ENCODE data around the gene RAI1.

Gene RAI1

DNA sequence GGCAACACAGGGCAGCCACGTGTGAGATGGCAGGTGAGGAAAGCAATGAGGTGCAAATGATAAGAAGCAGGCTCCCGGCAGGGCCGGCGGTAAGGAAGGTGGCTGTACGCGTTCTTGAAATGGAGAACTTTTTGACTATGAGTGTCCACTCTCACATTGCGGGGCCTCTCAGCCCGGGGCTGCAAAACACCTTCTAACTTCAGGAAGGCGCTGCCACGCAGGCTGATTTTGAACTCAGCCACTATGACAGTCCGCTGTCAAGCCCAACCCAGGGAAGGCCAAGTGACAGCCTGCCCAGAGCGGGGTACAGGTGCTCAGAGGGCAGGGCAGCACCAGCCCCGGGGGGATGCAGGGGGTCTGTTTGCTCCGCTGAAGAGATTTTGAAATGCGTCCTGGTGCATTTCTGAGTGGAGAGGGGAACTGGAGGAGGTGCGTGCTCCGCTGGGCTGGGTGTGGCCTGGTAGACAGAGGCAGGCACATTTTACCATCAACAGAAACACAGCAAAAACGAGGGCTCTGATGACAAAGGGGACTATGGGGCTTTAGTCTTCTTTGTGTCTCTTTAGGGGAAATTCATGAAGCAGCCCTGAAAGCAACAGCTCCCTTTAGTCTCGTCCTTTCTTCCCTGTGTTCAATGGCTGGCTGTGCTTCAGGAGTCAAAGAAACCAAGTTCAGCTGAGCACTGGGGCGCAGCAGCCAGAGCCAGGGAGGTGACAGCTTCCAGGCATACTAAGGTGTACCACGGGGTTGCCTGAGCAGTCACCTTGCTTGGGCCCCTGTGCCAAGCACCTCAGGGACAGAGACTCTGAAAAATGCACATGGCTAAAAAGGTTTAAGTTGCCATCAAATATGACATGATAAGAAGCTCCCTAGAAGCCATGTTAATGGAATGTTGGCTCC is 170.1 kb downstream of the RAI1 start:
- no peak for DNase-seq

- no peak for DNase-seq
Measured at GRCh38 chr17:17852930-17853329, 171.7 kb downstream of the RAI1 start.

DNA sequence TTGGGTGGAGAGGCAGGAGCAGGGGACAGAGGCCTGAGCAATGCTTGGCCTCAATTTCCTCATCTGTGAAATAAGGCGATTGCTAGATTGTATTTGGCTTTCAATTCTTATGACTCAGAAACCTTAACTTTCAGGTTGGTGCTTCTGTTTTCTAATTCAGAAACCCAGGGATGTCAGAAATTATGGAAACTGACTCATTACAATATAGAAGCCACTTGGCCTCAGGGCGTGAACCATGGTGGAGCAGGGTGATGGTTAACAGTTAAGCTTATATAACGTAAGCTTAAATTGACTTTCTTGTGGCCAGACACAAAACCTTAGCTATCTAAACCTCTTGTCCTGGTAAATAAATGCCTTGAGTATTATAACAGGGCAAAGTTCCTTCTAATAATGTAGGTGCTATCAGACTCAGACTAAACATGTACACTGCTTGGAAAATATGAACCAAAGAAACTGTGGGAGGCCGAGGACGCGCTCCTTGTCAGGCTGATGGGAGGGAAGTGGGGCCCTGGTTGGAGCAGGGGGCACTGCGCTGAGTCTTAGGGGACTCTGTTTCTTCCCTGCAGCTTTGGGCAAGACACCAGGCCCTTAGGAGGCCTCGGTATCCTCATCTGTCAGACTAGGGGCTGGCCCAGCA is 172.7 kb downstream of the RAI1 start:
- DNase-seq = no peak

DNA sequence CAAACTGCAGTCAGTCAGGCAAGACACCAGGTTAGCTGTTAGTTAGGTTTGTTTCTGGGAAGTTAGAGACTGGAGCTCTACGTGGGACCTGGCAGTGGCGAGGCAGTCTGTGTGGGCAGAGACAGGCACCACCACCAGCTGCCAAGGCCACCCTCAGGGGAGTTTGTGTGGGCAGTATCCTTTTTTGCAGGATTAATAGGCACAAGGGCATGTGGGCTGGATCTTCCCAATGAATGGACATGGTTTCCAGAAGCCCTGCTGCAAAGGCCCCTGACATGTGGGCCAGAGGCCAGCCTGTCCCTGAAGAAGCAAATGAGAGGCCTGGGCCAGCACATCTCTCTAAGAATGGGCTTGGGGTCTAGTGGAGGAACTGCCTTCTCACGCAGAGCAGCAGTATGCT is 174.7 kb downstream of the RAI1 start:
- DNase-seq = no peak

DNA sequence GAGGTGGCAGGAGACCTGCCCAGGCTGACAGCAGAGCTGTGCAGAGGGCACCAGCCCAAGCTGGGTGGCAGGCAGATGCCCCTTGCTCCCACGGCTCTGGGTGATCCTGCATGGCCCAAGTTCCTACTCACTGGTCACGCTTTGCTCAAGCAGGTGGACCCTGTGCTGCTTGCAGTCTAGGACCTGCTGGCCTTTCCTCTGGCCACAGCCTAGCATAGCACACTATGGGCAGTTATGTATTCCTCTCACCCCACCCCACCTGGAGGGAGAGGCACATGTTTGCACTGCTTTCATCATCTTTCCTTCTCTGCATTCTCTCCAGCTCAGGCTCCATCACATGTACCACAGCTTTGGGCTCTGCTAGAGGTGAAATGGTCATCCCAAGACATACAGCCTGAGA is 175.1 kb downstream of the RAI1 start:
- no peak for DNase-seq

GRCh38 chr17:17857496-17857895 is 176.2 kb downstream of the RAI1 start:
- no peak for DNase-seq

DNA sequence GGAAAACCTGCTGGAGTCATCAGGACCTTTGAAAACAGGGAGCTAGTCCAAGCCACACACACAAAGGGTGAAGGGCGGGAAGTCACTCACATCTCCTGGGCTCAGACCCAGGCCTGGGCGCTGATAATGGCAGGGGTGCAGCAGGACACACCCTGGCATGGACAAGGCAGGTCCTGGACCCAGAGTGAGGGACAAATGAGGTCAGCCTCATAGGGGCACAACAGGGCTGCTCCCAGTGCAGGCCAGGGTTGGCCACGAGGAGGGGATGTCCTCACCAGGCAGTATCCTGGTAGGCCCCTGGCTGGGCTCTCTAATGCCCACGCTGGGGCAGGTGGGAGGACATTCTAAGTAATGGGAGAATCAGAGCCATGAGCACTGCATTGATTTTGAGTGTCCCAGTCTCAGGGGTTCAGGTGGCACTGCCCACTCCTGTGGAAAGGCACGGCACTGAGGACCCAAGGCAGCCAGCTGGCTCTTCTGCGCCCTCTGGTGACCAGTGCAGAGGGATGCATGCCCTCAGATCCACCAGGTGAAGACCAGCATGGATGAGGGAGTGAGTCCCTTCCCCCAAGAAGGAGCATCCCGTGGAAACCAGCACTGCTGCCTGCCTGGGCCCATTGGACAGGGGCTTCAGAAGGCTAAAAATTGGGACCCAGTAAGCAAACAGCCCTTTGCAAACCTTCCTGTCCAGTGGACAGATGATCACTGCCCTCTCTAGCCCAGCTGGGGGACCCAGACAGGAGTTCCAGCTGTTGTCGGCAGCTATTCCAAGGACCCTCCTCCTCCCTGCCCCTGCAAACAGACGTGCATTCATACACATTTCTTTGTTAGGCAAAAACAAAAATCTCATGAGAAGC is 178.9 kb downstream of the RAI1 start:
- peak; percentile 69 for DNase-seq

DNA sequence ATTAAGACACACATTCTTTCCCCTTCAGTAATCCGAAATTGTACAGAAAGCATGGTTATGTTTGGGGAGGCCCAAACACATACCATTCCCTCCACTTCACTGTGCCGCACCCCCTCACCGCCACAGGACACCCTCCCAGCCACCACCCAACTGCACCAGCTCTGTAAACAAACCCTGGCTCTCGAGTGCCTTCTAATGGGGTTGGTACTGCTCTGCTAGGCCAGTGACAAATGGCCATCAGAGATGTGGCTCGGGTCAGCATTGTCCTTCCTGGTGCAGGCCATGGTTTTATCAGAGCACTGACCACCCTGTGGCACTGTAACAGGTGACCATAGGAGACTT is 179.5 kb downstream of the RAI1 start:
- no peak for DNase-seq
